ENCODE data around the gene MCTP1. TPM values are rescaled to one million over a fixed set of nuclear protein-coding genes. Genes with fewer than 3 reads are reported as not detected.

Gene MCTP1
- total RNA-seq, 1 experiment from 2014 or later, result 2.5 TPM

GRCh38 chr5:95172659-95173058 lies 112.2 kb downstream of the MCTP1 start:
- Histone ChIP-seq H2BK12ac (ENCODE audit: insufficient read length, low read depth, low read length) (no peak overlapping the region), H3K27me3 (ENCODE audit: insufficient read depth, low read length) (no peaks in the 10 kb centered on the region), H4K8ac (replicated peaks; ENCODE audit: insufficient read length, low read depth, low read length) (no peak overlapping the region), H3K14ac (ENCODE audit: insufficient read depth, low read length) (no peak overlapping the region), H4K20me1 (ENCODE audit: control insufficient read depth, insufficient read depth, insufficient read length) (no peaks in the 10 kb centered on the region), H2BK15ac (ENCODE audit: low read depth, low read length) (no peak overlapping the region), H3K18ac (ENCODE audit: insufficient read length, low read depth, low read length) (no peak overlapping the region), H3K23ac (ENCODE audit: insufficient read length, low read depth, low read length) (no peak overlapping the region), H2BK20ac (ENCODE audit: low read depth, low read length, poor library complexity, severe bottlenecking) (no peak overlapping the region), H3K56ac (ENCODE audit: insufficient read length, low read depth, low read length) (no peak overlapping the region), H3K4ac (ENCODE audit: low read depth, low read length) (no peak overlapping the region), H3K4me2 (ENCODE audit: insufficient read depth, insufficient read length, low read length) (no peak overlapping the region), H3K27ac (ENCODE audit: insufficient read length, low read depth, low read length) (no peak overlapping the region), H2BK120ac (ENCODE audit: low read depth, low read length, poor library complexity, severe bottlenecking) (no peak overlapping the region), H4K91ac (ENCODE audit: insufficient read length, low read depth, low read length) (no peak overlapping the region), H2BK5ac (ENCODE audit: insufficient read length, low read length) (no peak overlapping the region), H2AK5ac (ENCODE audit: insufficient read length, low read length) (no peak overlapping the region), H2AFZ (ENCODE audit: low read length) (no peak overlapping the region), H3K9ac (ENCODE audit: extremely low read depth, insufficient read length, low read length) (no peak overlapping the region), H4K5ac (ENCODE audit: insufficient read length, low read depth, low read length) (no peak overlapping the region), H3K9me3 (ENCODE audit: control insufficient read depth, low read depth, low read length) (no peaks in the 10 kb centered on the region), H3K79me1 (ENCODE audit: insufficient read depth, low read depth, low read length, poor library complexity, severe bottlenecking) (no peaks in the 10 kb centered on the region), H3K23me2 (ENCODE audit: insufficient read length, low read depth, low read length, poor library complexity, severe bottlenecking) (no peaks in the 10 kb centered on the region), H3K4me1 (ENCODE audit: insufficient read depth, low read length) (peaks cover 12% of the 10 kb centered on the region; the same call in 1 of the 2 replicates), H3K79me2 (ENCODE audit: insufficient read depth, low read length) (no peaks in the 10 kb centered on the region), H3T11ph (ENCODE audit: low read length) (no peak overlapping the region)
- Mint-ChIP-seq H3K4me3 (no peak overlapping the region), H3K27ac (peak overlapping the region; percentile 23 to 78 (median 40); a peak in 3 of 7 replicates), H3K36me3 (ENCODE audit: insufficient read depth in 1 of 3, low read depth in 3 of 3) (peaks cover 12 to 29% (median 18%) of the 10 kb centered on the region in 3 experiments), H3K4me1 (peaks cover 44 to 46% of the 10 kb centered on the region in 2 experiments), H3K27me3 (ENCODE audit: low read depth) (no peaks in the 10 kb centered on the region), H3K9me3 (peaks cover 22 to 24% of the 10 kb centered on the region in 2 experiments)
- no peak for DNase-seq
- TF ChIP-seq CTCF (conservative IDR thresholded peaks at IDR 0.05), result no peak

Data from H9 (cell line).